D721Med (cell line): Measurements from ENCODE around the gene PRELID2.

Source experiments
- DNase-seq: peaks from one replicate; pipeline ENCODE4 v3.0.0; 2011; ENCODE audit warnings: low spot score; ENCODE audit not compliant: insufficient read length
- FAIRE-seq: peaks from 2 replicates; lab custom pipeline; 2011; peaks lifted over from hg19 to GRCh38; lab: Jason Lieb, UNC
- CTCF ChIP-seq: IDR thresholded peaks from 2 replicates; pipeline ENCODE4 v1.5.1; 2012; ENCODE audit warnings: mild to moderate bottlenecking, control low read depth; ENCODE audit not compliant: insufficient read depth; ENCODE audit errors: missing control alignments

Gene PRELID2

GRCh38 chr5:145774442-145774841, 60.7 kb downstream of the PRELID2 start:
- DNase-seq = no peak
- TF ChIP-seq CTCF = no peak
- FAIRE-seq = no peak

- TF ChIP-seq CTCF = no peak
- DNase-seq (no peak), FAIRE-seq (no peak)
Measured at GRCh38 chr5:145772466-145772865, 62.7 kb downstream of the PRELID2 start.

- FAIRE-seq (no peak), DNase-seq (no peak)
- TF ChIP-seq CTCF = no peak
Measured at GRCh38 chr5:145768863-145769262, 66.3 kb downstream of the PRELID2 start.

GRCh38 chr5:145764325-145764724, 70.8 kb downstream of the PRELID2 start:
- TF ChIP-seq CTCF = no peak
- DNase-seq (no peak), FAIRE-seq (no peak)

- no peak for FAIRE-seq
- no peak for TF ChIP-seq CTCF
- DNase-seq = no peak
Measured at GRCh38 chr5:145762833-145763232, 72.3 kb downstream of the PRELID2 start.

- TF ChIP-seq CTCF = no peak
- FAIRE-seq = no peak
- DNase-seq = no peak
Measured at GRCh38 chr5:145761254-145761653, 73.9 kb downstream of the PRELID2 start.

- DNase-seq (no peak), FAIRE-seq (no peak)
- TF ChIP-seq CTCF = no peak
Measured at GRCh38 chr5:145760660-145761059, 74.5 kb downstream of the PRELID2 start.
